Stimulated activated memory B cell treated with anti-CD40 and anti-IgM and Interleukin-4, amounts not matched to agents 10 μg/mL and 1 μg/mL and 100 μg/mL, for 72 hours (primary cell): Measurements from ENCODE around the gene ADGRL3.

Experiments
- ATAC-seq: fragments of 150-1000 bp; cut with Tn5 transposase; 2 replicates; pipeline ENCODE4 v1.10.0; 2021
- H3K27ac Mint-ChIP-seq: one replicate; pipeline ENCODE4 v1.8.0; 2022; ENCODE audit warnings: mild to moderate bottlenecking, mixed read lengths
- H3K27me3 Mint-ChIP-seq: one replicate; pipeline ENCODE4 v1.8.0; 2022; ENCODE audit warnings: mixed read lengths
- H3K36me3 Mint-ChIP-seq: one replicate; pipeline ENCODE4 v1.8.0; 2022; ENCODE audit warnings: mixed read lengths
- H3K4me1 Mint-ChIP-seq: one replicate; pipeline ENCODE4 v1.8.0; 2022; ENCODE audit warnings: mixed read lengths
- H3K4me3 Mint-ChIP-seq: one replicate; pipeline ENCODE4 v1.8.0; 2022; ENCODE audit warnings: mild to moderate bottlenecking, moderate library complexity, mixed read lengths
- H3K9me3 Mint-ChIP-seq: one replicate; pipeline ENCODE4 v1.8.0; 2022; ENCODE audit warnings: mixed read lengths

ADGRL3 gene

DNA sequence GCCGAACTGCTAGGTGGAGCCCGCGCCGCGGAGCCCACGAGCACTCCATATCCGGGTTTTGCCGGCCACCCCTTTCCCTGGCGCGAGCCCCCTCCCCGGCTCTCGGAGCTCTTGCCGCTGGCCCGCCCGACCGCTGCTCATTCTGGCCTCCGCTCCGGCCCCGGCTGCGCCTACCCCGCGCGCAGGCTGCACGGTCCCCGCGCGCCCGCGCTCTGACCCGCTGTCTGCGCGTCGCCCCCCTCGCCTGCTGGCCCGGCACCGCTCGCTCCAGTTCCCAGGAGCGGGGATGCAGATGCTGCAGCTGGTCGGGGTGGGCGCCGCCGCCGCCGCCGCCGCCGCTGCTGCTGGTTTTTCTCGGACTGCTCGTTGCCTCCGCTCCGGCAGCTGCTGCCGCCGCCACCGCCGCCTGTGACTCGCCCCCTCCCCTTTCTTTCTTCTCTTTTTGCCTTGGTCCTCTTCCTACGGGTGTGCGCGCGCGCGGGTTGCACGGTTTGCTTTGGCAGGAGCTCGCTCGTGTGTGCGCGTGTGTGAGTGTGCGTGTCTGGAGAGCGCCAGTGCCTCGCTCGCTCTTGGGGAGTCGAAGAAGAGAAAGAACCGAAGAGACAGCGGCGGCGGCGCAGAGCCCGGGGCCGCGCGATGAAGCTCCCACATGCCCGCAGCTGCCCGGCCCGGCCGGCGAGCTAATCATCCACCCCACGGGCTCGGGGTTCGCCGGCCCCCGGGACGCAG, at the start of gene ADGRL3:
ADGRL3 (plus strand) TSS at position 140 of the 729 bp plus-strand sequence.
- no peaks in the 10 kb centered on the region for H3K4me1 Mint-ChIP-seq
- H3K36me3 Mint-ChIP-seq, result no peaks in the 10 kb centered on the region
- no peaks in the 10 kb centered on the region for H3K9me3 Mint-ChIP-seq
- peaks cover 52% of the 10 kb centered on the region for H3K27me3 Mint-ChIP-seq
- no peak within 1 kb of the TSS for H3K4me3 Mint-ChIP-seq
- no peak for ATAC-seq
- no peak within 1 kb of the TSS for H3K27ac Mint-ChIP-seq

DNA sequence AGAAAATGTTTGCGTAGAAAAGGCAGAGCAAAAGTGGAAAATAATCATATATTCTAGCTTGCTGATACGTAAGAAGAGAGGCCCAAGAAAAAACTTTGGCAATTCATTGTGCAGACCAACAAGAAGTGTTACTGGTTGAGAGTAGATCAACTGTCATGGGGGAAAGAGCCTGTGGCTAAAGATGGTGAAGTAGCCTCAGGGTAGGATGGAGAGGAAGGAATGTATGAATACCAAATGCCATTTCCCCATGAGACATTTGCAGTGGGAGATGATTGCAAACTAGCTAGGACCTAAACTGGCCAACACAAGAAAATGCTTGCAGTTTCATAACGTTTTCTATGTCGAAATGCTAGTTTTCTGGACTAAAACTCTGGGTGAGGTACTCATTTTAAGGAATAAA, 47.7 kb upstream of the ADGRL3 start:
- Mint-ChIP-seq H3K27ac (no peak overlapping the region), H3K4me1 (no peaks in the 10 kb centered on the region), H3K36me3 (no peaks in the 10 kb centered on the region), H3K27me3 (no peaks in the 10 kb centered on the region), H3K4me3 (no peak overlapping the region), H3K9me3 (peaks cover 6% of the 10 kb centered on the region)
- no peak for ATAC-seq

DNA sequence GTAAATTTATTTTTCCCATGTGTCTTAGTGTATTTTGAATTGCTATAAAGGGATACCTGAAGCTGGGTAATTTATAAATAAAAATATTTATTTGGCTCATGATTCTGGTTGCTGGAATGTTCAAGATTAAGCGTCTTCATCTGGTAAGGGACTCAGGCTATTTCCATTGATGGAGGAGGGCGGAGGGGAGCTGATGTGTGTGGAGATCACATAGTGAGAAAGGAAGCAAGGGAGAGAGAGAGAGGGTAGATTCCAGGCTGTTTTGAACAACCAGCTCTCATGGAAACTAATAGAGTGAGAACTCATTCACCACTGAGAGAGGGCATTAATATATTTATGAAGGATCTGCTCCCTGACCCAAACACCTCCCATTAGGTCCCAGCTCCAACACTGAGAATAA, 39.6 kb upstream of the ADGRL3 start:
- no peak for ATAC-seq
- Mint-ChIP-seq H3K36me3 (no peaks in the 10 kb centered on the region), H3K27me3 (no peaks in the 10 kb centered on the region), H3K9me3 (peaks cover 2% of the 10 kb centered on the region), H3K27ac (no peak overlapping the region), H3K4me1 (no peaks in the 10 kb centered on the region), H3K4me3 (no peak overlapping the region)

DNA sequence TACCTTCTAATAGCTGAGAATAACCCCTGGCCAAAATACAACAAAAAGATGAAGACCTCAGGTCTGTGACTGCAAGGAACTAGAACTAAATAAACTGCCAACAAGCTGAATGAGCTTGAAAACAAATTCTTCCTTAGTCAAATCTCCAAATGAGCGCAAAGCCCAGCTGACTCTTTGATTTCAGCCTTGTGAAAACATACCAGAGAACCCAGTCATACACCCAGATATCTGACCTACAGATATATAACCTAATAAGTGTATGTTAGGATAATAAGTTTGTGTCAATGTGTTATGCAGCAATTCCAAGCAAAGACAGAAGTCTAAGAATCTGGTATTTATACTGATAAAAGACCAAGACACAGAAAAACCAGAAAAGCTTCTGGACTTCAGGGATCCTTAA, 38.0 kb upstream of the ADGRL3 start:
- H3K4me1 Mint-ChIP-seq, result no peaks in the 10 kb centered on the region
- no peak overlapping the region for H3K4me3 Mint-ChIP-seq
- H3K36me3 Mint-ChIP-seq, result no peaks in the 10 kb centered on the region
- ATAC-seq, result no peak
- H3K27me3 Mint-ChIP-seq, result no peaks in the 10 kb centered on the region
- H3K27ac Mint-ChIP-seq, result no peak overlapping the region
- H3K9me3 Mint-ChIP-seq, result peaks cover 2% of the 10 kb centered on the region

DNA sequence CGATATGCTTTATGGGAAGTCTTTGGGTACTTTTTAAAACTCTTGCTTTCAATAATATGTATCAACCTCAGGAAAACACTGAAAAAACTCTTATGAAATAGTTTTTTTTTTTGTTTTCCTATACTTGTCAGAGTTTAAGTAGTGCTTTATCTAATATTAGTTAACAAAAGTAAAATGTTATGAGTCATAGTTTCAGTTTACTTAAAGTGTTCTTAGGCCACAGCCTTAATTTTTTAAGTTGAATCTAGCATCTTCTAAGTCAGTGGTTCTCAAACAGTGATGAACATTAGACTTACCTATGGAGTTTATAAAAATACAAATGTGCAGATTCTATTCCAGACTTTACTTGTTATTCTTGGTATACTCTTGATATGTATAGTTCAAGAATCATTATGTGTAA, 26.3 kb upstream of the ADGRL3 start:
- Mint-ChIP-seq H3K36me3 (no peaks in the 10 kb centered on the region), H3K27me3 (no peaks in the 10 kb centered on the region)
- no peak for ATAC-seq

DNA sequence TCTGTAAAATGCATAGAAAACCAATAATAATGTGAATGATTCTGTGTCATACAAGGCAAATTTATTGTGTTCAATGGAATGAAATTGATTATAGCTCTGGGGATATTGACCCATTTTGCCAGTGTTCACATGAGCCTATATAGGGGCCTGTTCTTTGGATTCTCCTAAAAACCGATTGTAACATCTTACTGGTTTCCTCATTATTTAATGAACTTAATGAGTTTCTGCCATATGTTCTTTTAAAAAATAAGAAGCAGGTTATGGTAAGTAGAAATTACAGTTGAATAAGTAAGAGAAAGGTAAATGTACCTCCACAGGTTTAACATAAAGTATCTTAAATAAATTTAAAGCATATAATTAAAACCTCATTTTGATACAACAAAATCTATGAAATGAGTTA, 24.6 kb upstream of the ADGRL3 start:
- Mint-ChIP-seq H3K4me1 (no peaks in the 10 kb centered on the region), H3K27ac (no peak overlapping the region), H3K9me3 (peaks cover 3% of the 10 kb centered on the region), H3K36me3 (no peaks in the 10 kb centered on the region), H3K27me3 (no peaks in the 10 kb centered on the region), H3K4me3 (no peak overlapping the region)
- no peak for ATAC-seq

More for the DNA sequence above, 26.3 kb upstream of the ADGRL3 start:
- Mint-ChIP-seq H3K27ac (no peak overlapping the region), H3K9me3 (peaks cover 3% of the 10 kb centered on the region), H3K4me3 (no peak overlapping the region), H3K4me1 (no peaks in the 10 kb centered on the region)

DNA sequence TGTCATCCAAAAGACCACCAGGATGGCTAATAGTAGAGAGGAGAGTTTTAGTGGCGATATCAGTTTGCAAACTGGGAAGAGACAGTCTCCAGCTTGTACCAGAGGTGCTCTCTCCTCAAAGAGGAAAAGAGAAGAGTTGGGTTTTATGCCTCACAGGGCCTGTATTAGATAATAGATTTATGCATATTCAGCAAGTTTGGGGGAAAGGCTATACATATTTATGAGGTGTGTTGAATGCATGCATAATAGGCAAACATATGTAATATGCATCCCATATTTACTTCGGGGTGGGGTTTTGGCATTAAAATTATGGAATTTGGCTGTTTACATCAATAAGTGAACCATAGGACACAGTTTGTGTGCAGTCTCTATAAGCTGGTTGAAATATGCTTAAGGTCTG, 22.8 kb upstream of the ADGRL3 start:
- ATAC-seq, result no peak
- Mint-ChIP-seq H3K4me3 (no peak overlapping the region), H3K27ac (no peak overlapping the region), H3K27me3 (no peaks in the 10 kb centered on the region), H3K36me3 (no peaks in the 10 kb centered on the region), H3K4me1 (no peaks in the 10 kb centered on the region), H3K9me3 (peaks cover 3% of the 10 kb centered on the region)

DNA sequence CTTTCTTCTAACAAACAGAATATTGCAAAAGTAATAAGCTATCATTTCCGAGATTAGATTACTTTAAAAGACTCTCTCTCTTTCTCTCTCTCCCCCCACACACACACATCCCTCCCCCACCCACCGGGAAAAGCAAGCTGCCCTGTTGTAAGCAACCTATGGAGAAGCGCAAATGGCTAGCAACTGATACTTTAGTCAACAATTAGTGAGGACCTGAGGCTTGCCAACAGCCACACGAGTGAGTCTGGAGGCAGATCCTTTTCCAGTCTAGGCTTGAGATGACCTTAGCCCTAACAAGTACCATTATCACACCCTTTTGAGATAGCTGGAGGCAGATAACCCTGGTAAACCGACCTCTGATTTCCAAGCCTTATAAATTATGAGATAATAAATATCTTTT, 19.7 kb upstream of the ADGRL3 start:
- H3K4me3 Mint-ChIP-seq, result no peak overlapping the region
- H3K9me3 Mint-ChIP-seq, result peaks cover 14% of the 10 kb centered on the region
- no peak overlapping the region for H3K27ac Mint-ChIP-seq
- no peak for ATAC-seq
- H3K36me3 Mint-ChIP-seq, result no peaks in the 10 kb centered on the region
- H3K4me1 Mint-ChIP-seq, result no peaks in the 10 kb centered on the region
- H3K27me3 Mint-ChIP-seq, result no peaks in the 10 kb centered on the region

DNA sequence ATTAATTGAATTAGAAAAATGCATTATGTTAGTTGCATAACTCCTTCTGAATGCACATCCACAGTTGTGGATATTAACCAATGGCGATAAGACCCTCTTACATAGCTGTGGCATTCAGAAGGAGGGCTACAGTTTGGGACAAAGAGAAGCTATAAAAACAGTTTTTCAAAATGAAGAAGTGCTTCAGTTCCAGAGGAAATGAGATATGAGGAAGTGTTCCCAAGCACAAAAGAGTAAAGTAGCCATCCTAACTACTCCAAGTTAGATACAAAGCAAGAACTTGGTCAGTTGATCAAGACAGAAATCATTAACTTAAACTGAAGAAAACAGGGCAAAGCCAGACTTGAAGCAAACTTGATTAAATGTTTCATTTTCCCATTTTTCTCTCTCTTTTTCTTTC, 17.2 kb upstream of the ADGRL3 start:
- H3K36me3 Mint-ChIP-seq, result no peaks in the 10 kb centered on the region
- H3K27me3 Mint-ChIP-seq, result no peaks in the 10 kb centered on the region
- H3K9me3 Mint-ChIP-seq, result peaks cover 14% of the 10 kb centered on the region
- H3K27ac Mint-ChIP-seq, result no peak overlapping the region
- no peak overlapping the region for H3K4me3 Mint-ChIP-seq
- ATAC-seq, result no peak
- H3K4me1 Mint-ChIP-seq, result no peaks in the 10 kb centered on the region

DNA sequence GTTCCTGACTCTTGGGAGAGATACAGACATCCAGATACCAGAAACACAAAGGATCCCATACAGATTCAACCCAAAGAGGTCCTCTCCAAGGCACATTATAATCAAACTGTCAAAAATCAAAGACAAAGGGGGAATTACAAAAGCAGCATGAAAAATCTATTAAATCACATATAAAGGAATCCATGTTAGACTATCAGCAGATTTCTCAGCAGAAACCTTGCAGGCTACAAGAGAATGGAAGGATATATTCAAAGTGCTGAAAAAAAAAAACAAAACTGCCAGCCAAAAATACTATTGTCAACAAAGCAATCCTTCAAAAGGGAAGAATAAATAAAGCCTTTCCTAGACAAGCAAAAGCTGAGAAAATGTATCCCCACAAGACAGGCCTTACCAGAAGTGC, 14.8 kb upstream of the ADGRL3 start:
- no peak overlapping the region for H3K27ac Mint-ChIP-seq
- peaks cover 15% of the 10 kb centered on the region for H3K9me3 Mint-ChIP-seq
- no peak overlapping the region for H3K4me3 Mint-ChIP-seq
- H3K27me3 Mint-ChIP-seq, result no peaks in the 10 kb centered on the region
- no peak for ATAC-seq
- no peaks in the 10 kb centered on the region for H3K4me1 Mint-ChIP-seq
- H3K36me3 Mint-ChIP-seq, result no peaks in the 10 kb centered on the region

DNA sequence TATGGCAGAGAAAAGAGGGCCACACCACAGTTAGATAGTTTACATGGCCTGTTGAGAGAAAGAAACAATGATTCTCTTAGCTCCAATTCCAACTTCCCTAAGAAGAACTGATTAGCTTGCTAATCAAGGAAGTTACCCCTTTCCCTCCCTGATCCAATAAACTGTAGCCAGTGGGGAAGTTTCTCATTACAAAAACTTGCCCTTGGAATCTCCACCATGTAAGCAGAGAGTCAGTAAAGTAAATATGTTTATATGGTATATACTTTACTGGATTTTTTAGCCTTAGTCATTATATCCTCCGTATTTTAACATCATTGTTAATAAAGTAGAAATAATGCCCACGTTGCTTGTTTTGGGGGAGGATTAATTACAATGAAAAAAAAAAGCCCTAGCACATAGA, 7.7 kb upstream of the ADGRL3 start:
- Mint-ChIP-seq H3K27ac (no peak overlapping the region), H3K4me3 (no peak overlapping the region), H3K4me1 (no peaks in the 10 kb centered on the region), H3K27me3 (no peaks in the 10 kb centered on the region), H3K9me3 (peaks cover 4% of the 10 kb centered on the region), H3K36me3 (no peaks in the 10 kb centered on the region)
- no peak for ATAC-seq

DNA sequence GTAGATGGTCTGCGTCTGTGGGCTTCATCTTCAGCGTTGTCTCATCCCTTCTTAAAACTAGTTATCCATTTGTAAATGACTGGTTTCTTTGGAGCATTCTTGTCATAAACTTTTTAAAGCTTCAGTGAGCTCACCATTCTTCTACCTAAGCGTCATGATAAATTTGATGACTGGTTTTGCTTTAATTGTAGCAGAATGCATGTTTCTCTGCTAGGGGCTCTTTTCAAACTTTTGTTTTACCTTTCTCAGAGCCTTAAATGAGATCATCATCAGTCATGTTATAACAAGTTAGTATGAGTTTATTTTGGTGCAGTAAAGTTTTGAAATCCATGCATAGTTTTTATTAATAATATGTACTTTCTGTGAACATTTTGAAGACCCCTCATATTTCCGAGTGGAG, 6.3 kb upstream of the ADGRL3 start:
- H3K4me1 Mint-ChIP-seq, result no peaks in the 10 kb centered on the region
- no peaks in the 10 kb centered on the region for H3K36me3 Mint-ChIP-seq
- peaks cover 4% of the 10 kb centered on the region for H3K27me3 Mint-ChIP-seq
- no peak overlapping the region for H3K27ac Mint-ChIP-seq
- no peak for ATAC-seq
- no peak overlapping the region for H3K4me3 Mint-ChIP-seq
- H3K9me3 Mint-ChIP-seq, result peaks cover 2% of the 10 kb centered on the region

DNA sequence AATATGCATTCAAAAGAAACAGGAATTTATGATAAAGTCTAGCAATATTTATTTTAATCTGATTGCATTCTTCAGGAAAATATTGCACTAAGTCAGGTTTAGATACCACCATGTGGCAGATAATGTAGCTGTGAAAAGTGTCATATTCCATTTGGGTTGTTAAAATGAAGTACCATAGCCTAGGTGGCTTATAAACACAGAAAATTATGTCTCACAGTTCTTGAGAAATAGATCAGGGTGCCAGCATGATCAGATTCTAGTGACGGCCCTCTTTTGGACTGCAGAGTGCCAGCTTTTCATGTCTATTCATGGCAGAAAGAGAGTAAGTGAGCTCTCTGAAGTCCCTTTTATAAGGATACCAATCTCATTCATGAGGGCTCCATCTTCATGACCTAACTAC, 5.6 kb upstream of the ADGRL3 start:
- no peaks in the 10 kb centered on the region for H3K36me3 Mint-ChIP-seq
- H3K9me3 Mint-ChIP-seq, result no peaks in the 10 kb centered on the region
- no peak for ATAC-seq
- H3K27ac Mint-ChIP-seq, result no peak overlapping the region
- H3K27me3 Mint-ChIP-seq, result peaks cover 11% of the 10 kb centered on the region
- no peaks in the 10 kb centered on the region for H3K4me1 Mint-ChIP-seq
- H3K4me3 Mint-ChIP-seq, result no peak overlapping the region

DNA sequence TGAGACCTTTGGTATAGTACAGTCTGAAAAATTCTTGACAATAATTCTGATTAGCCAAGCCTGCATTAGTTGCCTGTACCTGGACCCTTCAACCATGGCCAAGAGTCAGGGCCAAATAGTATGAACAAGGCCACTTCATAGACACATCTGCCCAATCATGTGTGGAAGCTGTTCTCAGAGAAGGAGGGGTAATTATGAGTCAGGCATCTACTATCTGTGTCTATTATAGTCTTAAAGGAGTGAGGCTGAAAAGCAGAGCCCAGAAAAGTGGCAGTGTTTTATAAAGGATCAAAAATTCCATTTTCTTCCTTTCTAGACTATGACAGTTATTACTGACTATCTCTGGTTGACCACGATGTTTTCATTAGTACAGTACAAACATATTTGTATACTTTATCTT, 5.0 kb upstream of the ADGRL3 start:
- H3K36me3 Mint-ChIP-seq, result no peaks in the 10 kb centered on the region
- ATAC-seq, result no peak
- no peaks in the 10 kb centered on the region for H3K9me3 Mint-ChIP-seq
- H3K4me3 Mint-ChIP-seq, result no peak overlapping the region
- peaks cover 16% of the 10 kb centered on the region for H3K27me3 Mint-ChIP-seq
- no peak overlapping the region for H3K27ac Mint-ChIP-seq
- H3K4me1 Mint-ChIP-seq, result no peaks in the 10 kb centered on the region

DNA sequence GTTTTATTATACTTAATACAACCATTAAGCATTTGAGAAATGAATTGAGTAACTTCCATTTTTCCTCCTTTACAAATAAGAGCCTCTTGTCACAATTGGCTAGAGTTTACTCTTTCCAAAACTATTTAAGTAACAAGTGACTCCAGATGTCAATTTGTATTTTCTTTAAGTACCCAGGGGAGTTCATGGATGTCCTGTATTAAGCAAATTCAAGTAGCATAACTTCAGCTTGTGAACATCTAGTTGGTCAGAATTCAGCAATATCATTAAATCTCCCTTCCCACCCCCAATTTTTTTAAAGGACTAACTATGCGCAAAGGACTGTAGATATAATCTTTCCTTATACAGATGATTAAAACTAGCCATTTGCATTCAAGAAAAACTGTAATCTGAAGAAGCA, 1.4 kb upstream of the ADGRL3 start:
- Mint-ChIP-seq H3K4me1 (no peaks in the 10 kb centered on the region), H3K27ac (no peak overlapping the region), H3K36me3 (no peaks in the 10 kb centered on the region), H3K9me3 (no peaks in the 10 kb centered on the region), H3K4me3 (no peak overlapping the region), H3K27me3 (peaks cover 52% of the 10 kb centered on the region)
- no peak for ATAC-seq

DNA sequence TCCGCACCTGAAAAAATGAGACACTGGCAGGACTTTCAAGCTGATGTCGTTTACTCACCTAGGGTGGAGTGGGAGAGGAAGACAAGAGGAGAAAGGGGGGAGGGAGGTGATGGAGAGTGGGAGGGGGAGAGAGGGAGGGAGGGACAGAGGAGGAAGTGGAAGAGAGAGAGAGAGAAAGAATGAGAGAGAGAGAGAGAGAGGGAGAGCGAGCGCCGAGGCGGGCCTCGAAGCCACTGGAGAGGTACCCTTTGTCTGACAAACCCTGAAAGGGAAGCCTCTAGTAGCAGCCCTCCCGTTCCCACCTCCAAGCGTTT, 296 bp upstream of the ADGRL3 start:
- peaks cover 52% of the 10 kb centered on the region for H3K27me3 Mint-ChIP-seq
- ATAC-seq, result no peak
- H3K36me3 Mint-ChIP-seq, result no peaks in the 10 kb centered on the region
- no peak overlapping the region for H3K27ac Mint-ChIP-seq
- no peaks in the 10 kb centered on the region for H3K4me1 Mint-ChIP-seq
- no peaks in the 10 kb centered on the region for H3K9me3 Mint-ChIP-seq
- no peak overlapping the region for H3K4me3 Mint-ChIP-seq
